Omental fat pad (tissue), 4 donors: ENCODE data around the gene CAPN14. TPM values are rescaled to one million over a fixed set of nuclear protein-coding genes. Genes with fewer than 3 reads are reported as not detected.

Experiments
- ATAC-seq: fragments of 150-250 bp; one replicate; pipeline ENCODE4 v1.9.1; 2016; ENCODE audit warnings: mild to moderate bottlenecking, moderate library complexity; ENCODE audit not compliant: low FRiP score
- DNase-seq: peaks from one replicate; pipeline ENCODE4 v3.0.0-alpha.2; 2019; ENCODE audit warnings: low spot score
- total RNA-seq, 4 donors: library from RNA; depleted of rRNA; stranded (reverse); fragments of >200 nt; gene quantifications; one replicate each; pipeline ENCODE4 v1.1.0, GENCODE V29; 2016
- TF ChIP-seq, protein P1 (sequence below), 3 donors: fragments of 450-650 bp; IDR thresholded peaks; one replicate each; pipeline ENCODE4 v1.5.1; 2016 to 2017; ENCODE audit warnings: antibody characterized with exemption in 3 of 3, mild to moderate bottlenecking in 3 of 3, moderate library complexity in 2 of 3

Gene CAPN14
- total RNA-seq, 4 donors from 2014 or later = 0.13 TPM; not detected in 3

DNA sequence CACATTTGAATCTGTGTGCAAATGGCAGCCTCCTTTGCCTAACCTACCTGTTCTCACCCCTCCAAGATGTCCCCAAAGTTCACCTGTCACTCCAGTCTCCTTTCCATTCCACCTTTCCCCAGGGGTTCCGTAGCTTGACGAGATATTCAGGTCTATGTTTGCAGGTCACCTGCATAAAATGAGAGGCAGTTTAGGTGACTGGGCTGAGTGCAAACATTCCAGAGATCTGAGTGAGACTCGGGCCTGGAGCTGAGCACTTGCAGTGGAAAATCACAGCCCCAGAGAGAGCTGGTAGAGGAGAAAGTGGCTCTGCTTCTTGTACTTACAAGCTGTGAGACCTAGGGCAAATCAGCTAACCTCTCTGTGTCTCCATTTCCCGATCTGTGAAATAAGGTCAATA lies 20.1 kb downstream of the CAPN14 start:
- DNase-seq = no peak
- ATAC-seq = no peak
- TF ChIP-seq, protein P1, sequence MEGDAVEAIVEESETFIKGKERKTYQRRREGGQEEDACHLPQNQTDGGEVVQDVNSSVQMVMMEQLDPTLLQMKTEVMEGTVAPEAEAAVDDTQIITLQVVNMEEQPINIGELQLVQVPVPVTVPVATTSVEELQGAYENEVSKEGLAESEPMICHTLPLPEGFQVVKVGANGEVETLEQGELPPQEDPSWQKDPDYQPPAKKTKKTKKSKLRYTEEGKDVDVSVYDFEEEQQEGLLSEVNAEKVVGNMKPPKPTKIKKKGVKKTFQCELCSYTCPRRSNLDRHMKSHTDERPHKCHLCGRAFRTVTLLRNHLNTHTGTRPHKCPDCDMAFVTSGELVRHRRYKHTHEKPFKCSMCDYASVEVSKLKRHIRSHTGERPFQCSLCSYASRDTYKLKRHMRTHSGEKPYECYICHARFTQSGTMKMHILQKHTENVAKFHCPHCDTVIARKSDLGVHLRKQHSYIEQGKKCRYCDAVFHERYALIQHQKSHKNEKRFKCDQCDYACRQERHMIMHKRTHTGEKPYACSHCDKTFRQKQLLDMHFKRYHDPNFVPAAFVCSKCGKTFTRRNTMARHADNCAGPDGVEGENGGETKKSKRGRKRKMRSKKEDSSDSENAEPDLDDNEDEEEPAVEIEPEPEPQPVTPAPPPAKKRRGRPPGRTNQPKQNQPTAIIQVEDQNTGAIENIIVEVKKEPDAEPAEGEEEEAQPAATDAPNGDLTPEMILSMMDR (IDR thresholded peaks at IDR 0.05) = no peak

DNA sequence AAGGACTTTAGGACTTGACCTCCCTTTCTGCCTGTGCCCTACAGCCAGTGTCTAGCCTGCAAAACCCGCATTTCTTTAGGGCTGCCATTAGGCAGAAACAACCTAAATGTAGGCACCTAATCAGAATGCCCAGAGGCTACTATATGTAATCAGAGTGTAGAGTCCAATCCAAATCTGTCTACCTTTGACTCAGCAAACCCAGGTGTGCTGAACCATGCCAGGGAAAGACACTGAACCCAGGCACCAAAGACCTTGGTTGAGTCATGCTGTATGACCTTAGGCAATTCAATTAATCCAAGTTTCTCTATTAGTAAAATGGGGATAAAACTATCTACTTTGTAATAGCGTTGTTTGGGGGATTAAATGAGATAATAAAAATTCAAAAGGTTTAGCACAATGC lies 20.7 kb downstream of the CAPN14 start:
- ATAC-seq (no peak), DNase-seq (no peak)
- TF ChIP-seq, protein P1 (IDR thresholded peaks at IDR 0.05) = no peak

DNA sequence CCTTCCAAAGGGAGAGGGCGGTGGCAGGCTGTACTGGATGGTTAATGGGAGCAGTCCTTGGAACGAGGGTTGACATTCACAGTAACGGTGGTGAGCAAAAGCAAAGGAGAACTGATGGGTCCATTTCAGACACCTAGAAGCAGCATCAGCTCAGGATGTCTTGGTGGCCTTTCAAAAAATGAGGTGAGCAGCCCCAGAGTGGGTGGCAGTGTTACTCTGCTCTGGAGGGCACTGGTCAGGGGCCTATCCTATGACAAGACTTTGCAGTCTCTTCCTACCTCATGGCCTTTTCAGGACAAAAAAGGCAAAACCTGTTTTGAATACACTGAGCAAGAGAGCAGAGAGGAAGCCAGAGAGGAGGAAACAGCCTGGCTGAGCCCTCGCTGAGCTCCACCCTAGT lies 23.5 kb downstream of the CAPN14 start:
- TF ChIP-seq, protein P1 (IDR thresholded peaks at IDR 0.05) = no peak
- no peak for DNase-seq
- no peak for ATAC-seq

DNA sequence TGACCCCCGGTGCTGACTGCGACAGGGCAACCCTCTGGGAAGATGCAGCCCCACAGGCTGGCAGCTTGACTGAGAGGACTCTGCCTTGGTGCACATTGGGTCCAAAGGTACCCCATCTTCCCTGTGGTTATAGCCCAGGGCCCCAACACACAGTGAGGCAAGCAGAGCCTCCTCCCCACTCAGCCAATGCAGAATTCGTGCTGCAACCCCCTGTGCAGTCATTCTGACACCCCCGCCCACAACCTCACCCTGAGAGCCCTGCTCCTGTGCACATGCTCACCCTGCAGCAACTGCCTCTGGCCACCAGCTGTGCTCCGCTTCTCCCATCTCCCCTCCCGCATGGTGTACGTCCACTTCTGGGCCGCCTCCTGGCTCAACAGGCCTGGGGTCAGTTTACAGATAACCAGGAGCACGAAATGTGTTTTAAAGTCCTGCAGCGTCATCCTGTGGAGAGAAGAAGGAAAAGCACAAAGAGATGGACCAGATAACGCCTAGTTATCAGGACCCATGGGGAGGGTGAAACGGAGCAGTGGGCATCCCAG lies 24.4 kb downstream of the CAPN14 start:
- ATAC-seq = no peak
- TF ChIP-seq, protein P1 (IDR thresholded peaks at IDR 0.05) = no peak

DNA sequence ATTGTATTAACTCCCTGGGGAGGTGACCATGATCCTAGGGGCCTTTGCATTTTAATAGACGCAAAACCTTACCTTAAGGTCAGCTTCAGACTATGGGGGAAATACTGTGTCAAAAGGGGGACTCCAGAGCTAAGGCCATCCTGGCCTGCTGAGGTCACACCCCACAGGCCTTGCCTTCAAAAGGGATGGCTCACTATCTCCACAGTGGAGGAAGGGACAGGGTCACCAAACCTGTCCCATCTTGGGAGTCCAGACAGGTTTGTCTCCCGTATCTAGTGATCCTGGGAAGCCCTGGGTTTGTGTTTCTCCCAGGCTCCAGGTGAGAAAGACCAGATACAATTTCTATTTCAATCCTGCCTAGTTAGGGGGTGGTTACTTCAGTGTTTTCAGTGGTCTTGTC lies 24.9 kb downstream of the CAPN14 start:
- DNase-seq = no peak
- TF ChIP-seq, protein P1 (IDR thresholded peaks at IDR 0.05) = no peak
- no peak for ATAC-seq

More for the DNA sequence above, 24.4 kb downstream of the CAPN14 start:
- DNase-seq = no peak

DNA sequence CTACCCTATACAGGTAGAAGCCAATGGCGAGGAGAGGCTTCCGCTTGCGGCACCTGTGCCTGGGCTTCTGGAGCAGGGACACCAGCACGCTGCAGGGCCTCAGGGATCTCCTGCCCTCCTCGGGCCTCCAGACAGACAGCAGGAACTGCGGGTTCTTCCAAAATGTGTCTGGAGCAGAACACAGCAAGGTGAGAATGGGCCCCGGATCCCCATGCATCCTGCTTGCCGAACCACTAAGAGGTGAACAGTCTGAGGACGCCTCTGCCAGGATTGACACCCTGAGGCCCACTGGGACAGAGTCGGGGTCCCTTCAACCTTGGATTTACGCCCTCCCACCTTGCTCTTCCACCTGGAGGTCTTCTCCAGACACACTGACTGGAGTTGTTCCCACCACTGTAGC lies 25.4 kb downstream of the CAPN14 start:
- no peak for ATAC-seq
- DNase-seq = no peak
- TF ChIP-seq, protein P1 (IDR thresholded peaks at IDR 0.05) = no peak

DNA sequence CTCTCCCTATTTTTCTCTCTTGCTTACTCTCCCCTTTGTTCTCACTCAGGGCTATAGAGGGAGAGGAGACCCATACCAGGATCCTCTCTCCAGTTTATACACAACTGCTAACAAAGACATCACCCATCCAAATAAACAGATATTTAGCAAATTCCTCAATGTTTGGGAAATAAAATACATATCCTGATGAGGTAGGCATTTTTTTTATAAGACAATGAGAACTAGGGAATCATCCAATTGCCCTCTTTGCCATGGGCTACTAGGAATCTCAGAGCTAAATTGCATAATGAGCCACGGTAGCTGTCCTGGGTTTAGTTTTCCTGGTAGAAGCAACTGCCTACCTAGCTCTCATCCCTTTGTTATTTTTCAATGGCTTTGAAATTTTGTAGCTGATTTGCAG lies 27.1 kb downstream of the CAPN14 start:
- no peak for ATAC-seq
- TF ChIP-seq, protein P1 (IDR thresholded peaks at IDR 0.05) = no peak
- no peak for DNase-seq
